KMS-11 (cell line): ENCODE measurements around the gene FAM222A.
A peak's percentile ranks its signal among the peaks of the same experiment; 100 is the strongest.

Experiments used
- H2AFZ ChIP-seq: fragments of 200-600 bp; sonication (generic); 2 replicates; pipeline ENCODE4 v1.6.1; 2016; ENCODE audit warnings: antibody characterized with exemption, mixed run types, low read depth
- H3K27ac ChIP-seq: fragments of 200-600 bp; sonication (generic); 2 replicates; pipeline ENCODE4 v1.6.1; 2016; ENCODE audit warnings: mild to moderate bottlenecking, mixed run types
- H3K27me3 ChIP-seq: fragments of 200-600 bp; sonication (generic); 2 replicates; pipeline ENCODE4 v1.6.1; 2017; ENCODE audit warnings: mild to moderate bottlenecking, low read depth, mixed run types, moderate library complexity; ENCODE audit not compliant: insufficient read depth
- H3K36me3 ChIP-seq: fragments of 200-600 bp; sonication (generic); 2 replicates; pipeline ENCODE4 v1.6.1; 2017; ENCODE audit warnings: mild to moderate bottlenecking, mixed run types; ENCODE audit not compliant: insufficient read depth
- H3K4me1 ChIP-seq: fragments of 200-600 bp; sonication (generic); 2 replicates; pipeline ENCODE4 v1.6.1; 2016; ENCODE audit warnings: mild to moderate bottlenecking, low read depth, mixed run types; ENCODE audit not compliant: poor library complexity, severe bottlenecking
- H3K4me2 ChIP-seq: fragments of 200-600 bp; sonication (generic); 2 replicates; pipeline ENCODE4 v1.7.0; 2016; ENCODE audit warnings: mild to moderate bottlenecking, mixed run types
- H3K4me3 ChIP-seq: fragments of 200-600 bp; sonication (generic); IDR thresholded peaks from 2 replicates; pipeline ENCODE4 v1.6.1; 2017; ENCODE audit warnings: low read depth, low read length, mixed read lengths; ENCODE audit not compliant: insufficient read depth
- H3K79me2 ChIP-seq: fragments of 200-600 bp; sonication (generic); 2 replicates; pipeline ENCODE4 v1.6.1; 2016; ENCODE audit warnings: low read depth, mixed run types; ENCODE audit not compliant: insufficient read depth
- H3K9ac ChIP-seq: fragments of 200-600 bp; sonication (generic); 2 replicates; pipeline ENCODE4 v1.6.1; 2016; ENCODE audit warnings: mild to moderate bottlenecking, mixed run types
- H4K20me1 ChIP-seq: fragments of 200-600 bp; sonication (generic); 2 replicates; pipeline ENCODE4 v1.6.1; 2016; ENCODE audit warnings: mild to moderate bottlenecking, mixed run types; ENCODE audit not compliant: insufficient read depth
- CTCF ChIP-seq: fragments of 200-600 bp; sonication (generic); conservative IDR thresholded peaks from 2 replicates; pipeline ENCODE4 v1.6.1; 2017; ENCODE audit warnings: low read depth, mild to moderate bottlenecking, antibody characterized with exemption, low read length, moderate library complexity, mixed read lengths

Gene FAM222A

GRCh38 chr12:109770104-109770860, 56.7 kb downstream of the FAM222A start:
- TF ChIP-seq CTCF = no peak

GRCh38 chr12:109770861-109771670, 57.4 kb downstream of the FAM222A start:
- H3K79me2 ChIP-seq = no peaks in the 10 kb centered on the region
- H3K36me3 ChIP-seq = no peaks in the 10 kb centered on the region
- no peak overlapping the region for H3K9ac ChIP-seq
- H3K4me2 ChIP-seq = no peak overlapping the region
- H3K27ac ChIP-seq = no peak overlapping the region
- no peaks in the 10 kb centered on the region for H3K27me3 ChIP-seq
- H3K4me1 ChIP-seq = no peaks in the 10 kb centered on the region
- H3K4me3 ChIP-seq = no peak overlapping the region
- no peaks in the 10 kb centered on the region for H4K20me1 ChIP-seq
- no peak for TF ChIP-seq CTCF
- no peak overlapping the region for H2AFZ ChIP-seq

More at GRCh38 chr12:109770104-109770860, 56.7 kb downstream of the FAM222A start:
- H3K79me2 ChIP-seq = no peaks in the 10 kb centered on the region
- no peaks in the 10 kb centered on the region for H3K36me3 ChIP-seq
- no peak overlapping the region for H3K4me2 ChIP-seq
- no peak overlapping the region for H3K4me3 ChIP-seq
- H2AFZ ChIP-seq = no peak overlapping the region
- no peak overlapping the region for H3K27ac ChIP-seq
- no peak overlapping the region for H3K9ac ChIP-seq
- H4K20me1 ChIP-seq = no peaks in the 10 kb centered on the region
- no peaks in the 10 kb centered on the region for H3K27me3 ChIP-seq
- H3K4me1 ChIP-seq = no peaks in the 10 kb centered on the region

- H2AFZ ChIP-seq = no peak overlapping the region
- no peak overlapping the region for H3K27ac ChIP-seq
- no peaks in the 10 kb centered on the region for H3K36me3 ChIP-seq
- H4K20me1 ChIP-seq = no peaks in the 10 kb centered on the region
- H3K4me1 ChIP-seq = no peaks in the 10 kb centered on the region
- H3K4me3 ChIP-seq = no peak overlapping the region
- no peak for TF ChIP-seq CTCF
- H3K27me3 ChIP-seq = no peaks in the 10 kb centered on the region
- H3K9ac ChIP-seq = no peak overlapping the region
- no peaks in the 10 kb centered on the region for H3K79me2 ChIP-seq
- H3K4me2 ChIP-seq = peak overlapping the region; percentile 36; the same call in 1 of the 2 replicates
These were observed 58.4 kb downstream of the FAM222A start for GRCh38 chr12:109771746-109772621.

GRCh38 chr12:109772622-109773321, 59.1 kb downstream of the FAM222A start:
- Histone ChIP-seq H3K27me3 (no peaks in the 10 kb centered on the region), H3K9ac (peak overlapping the region; percentile 35; the same call in 1 of the 2 replicates), H4K20me1 (no peaks in the 10 kb centered on the region), H3K36me3 (no peaks in the 10 kb centered on the region), H3K4me2 (peak overlapping the region; percentile 36; the same call in 1 of the 2 replicates), H2AFZ (peak overlapping the region; percentile 66; the same call in 1 of the 2 replicates), H3K27ac (no peak overlapping the region), H3K79me2 (no peaks in the 10 kb centered on the region), H3K4me1 (no peaks in the 10 kb centered on the region), H3K4me3 (no peak overlapping the region)
- TF ChIP-seq CTCF = no peak
